Thyroid gland (tissue), 4 donors: ENCODE measurements around the gene APOL3. TPM values are rescaled to one million over a fixed set of nuclear protein-coding genes. Genes with fewer than 3 reads are reported as not detected.

Experiments used
- DNase-seq, 2 donors: peaks; one replicate each; pipeline ENCODE4 v3.0.0-alpha.2; 2019
- H3K27ac ChIP-seq, 3 donors: fragments of 200-600 bp; sonication (generic); 1 replicate in 2 of 3; 2 replicates in 1 of 3; pipeline ENCODE4 v1.5.1; 2016 to 2019; ENCODE audit warnings: mild to moderate bottlenecking in 1 of 3, moderate library complexity in 1 of 3
- H3K27me3 ChIP-seq: fragments of 200-600 bp; sonication (generic); one replicate; pipeline ENCODE4 v1.5.1; 2019
- H3K36me3 ChIP-seq, 2 donors: fragments of 200-600 bp; sonication (generic); one replicate each; pipeline ENCODE4 v1.5.1; 2016 to 2019
- H3K4me1 ChIP-seq, 2 donors: fragments of 200-600 bp; sonication (generic); one replicate each; pipeline ENCODE4 v1.5.1; 2017 to 2019
- H3K4me3 ChIP-seq, 3 donors: fragments of 200-600 bp; sonication (generic); replicated peaks in 1 of 3; 1 replicate in 2 of 3; 2 replicates in 1 of 3; pipeline ENCODE4 v1.5.1; 2016; ENCODE audit warnings: mild to moderate bottlenecking in 1 of 3
- H3K9me3 ChIP-seq: fragments of 200-600 bp; sonication (generic); one replicate; pipeline ENCODE4 v1.5.1; 2017
- POLR2A ChIP-seq, 2 donors: fragments of 450-650 bp; IDR thresholded peaks; one replicate each; pipeline ENCODE4 v1.6.1; 2017; ENCODE audit warnings: antibody characterized with exemption in 2 of 2, mild to moderate bottlenecking in 2 of 2, moderate library complexity in 1 of 2
- WGBS, 2 donors: methylation state at CpG; one replicate each; pipeline ENCODE4 v1.1.5; 2017; 5-methylcytosine and 5-hydroxymethylcytosine counted together
- intact Hi-C: fragments of 100-400 bp; cut with DNase I; formaldehyde crosslinking; loops from one replicate; pipeline ENCODE4 v1.15.1; 2023
- total RNA-seq, 4 donors: library from RNA; depleted of rRNA; stranded (reverse); fragments of >200 nt; gene quantifications; one replicate each; pipeline ENCODE4 v1.2.3, GENCODE V29; 2016
- TF ChIP-seq, protein P1 (sequence below), 6 experiments: fragments of 200-600 bp in 3 of 6; fragments of 450-650 bp in 3 of 6; sonication (generic) in 3 of 6; IDR thresholded peaks; one replicate each; pipeline ENCODE4 v1.5.1; 2016 to 2019; ENCODE audit warnings: antibody characterized with exemption in 6 of 6, mild to moderate bottlenecking in 2 of 6, inconsistent platforms in 1 of 6, moderate library complexity in 1 of 6

APOL3 gene
- total RNA-seq, 4 donors from 2014 or later: 23.3 to 91.9 (median 59.9) TPM

GRCh38 chr22:36111316-36111715 is 49.2 kb downstream of the APOL3 start:
- intact Hi-C loops: no loop called here
- no peak for DNase-seq
- WGBS, 2 donors: 96% methylated on average over 4 to 6 of the region's 6 CpGs
- TF ChIP-seq, protein P1, sequence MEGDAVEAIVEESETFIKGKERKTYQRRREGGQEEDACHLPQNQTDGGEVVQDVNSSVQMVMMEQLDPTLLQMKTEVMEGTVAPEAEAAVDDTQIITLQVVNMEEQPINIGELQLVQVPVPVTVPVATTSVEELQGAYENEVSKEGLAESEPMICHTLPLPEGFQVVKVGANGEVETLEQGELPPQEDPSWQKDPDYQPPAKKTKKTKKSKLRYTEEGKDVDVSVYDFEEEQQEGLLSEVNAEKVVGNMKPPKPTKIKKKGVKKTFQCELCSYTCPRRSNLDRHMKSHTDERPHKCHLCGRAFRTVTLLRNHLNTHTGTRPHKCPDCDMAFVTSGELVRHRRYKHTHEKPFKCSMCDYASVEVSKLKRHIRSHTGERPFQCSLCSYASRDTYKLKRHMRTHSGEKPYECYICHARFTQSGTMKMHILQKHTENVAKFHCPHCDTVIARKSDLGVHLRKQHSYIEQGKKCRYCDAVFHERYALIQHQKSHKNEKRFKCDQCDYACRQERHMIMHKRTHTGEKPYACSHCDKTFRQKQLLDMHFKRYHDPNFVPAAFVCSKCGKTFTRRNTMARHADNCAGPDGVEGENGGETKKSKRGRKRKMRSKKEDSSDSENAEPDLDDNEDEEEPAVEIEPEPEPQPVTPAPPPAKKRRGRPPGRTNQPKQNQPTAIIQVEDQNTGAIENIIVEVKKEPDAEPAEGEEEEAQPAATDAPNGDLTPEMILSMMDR (IDR thresholded peaks at IDR 0.05): no peak
- no peak for TF ChIP-seq POLR2A (IDR thresholded peaks at IDR 0.05)
- H3K4me3 ChIP-seq: no peak overlapping the region
- no peaks in the 10 kb centered on the region for H3K9me3 ChIP-seq
- H3K27me3 ChIP-seq: no peaks in the 10 kb centered on the region
- no peak overlapping the region for H3K27ac ChIP-seq
- H3K36me3 ChIP-seq: no peaks in the 10 kb centered on the region
- H3K4me1 ChIP-seq: peaks cover 8 to 14% of the 10 kb centered on the region in 2 donors

DNA sequence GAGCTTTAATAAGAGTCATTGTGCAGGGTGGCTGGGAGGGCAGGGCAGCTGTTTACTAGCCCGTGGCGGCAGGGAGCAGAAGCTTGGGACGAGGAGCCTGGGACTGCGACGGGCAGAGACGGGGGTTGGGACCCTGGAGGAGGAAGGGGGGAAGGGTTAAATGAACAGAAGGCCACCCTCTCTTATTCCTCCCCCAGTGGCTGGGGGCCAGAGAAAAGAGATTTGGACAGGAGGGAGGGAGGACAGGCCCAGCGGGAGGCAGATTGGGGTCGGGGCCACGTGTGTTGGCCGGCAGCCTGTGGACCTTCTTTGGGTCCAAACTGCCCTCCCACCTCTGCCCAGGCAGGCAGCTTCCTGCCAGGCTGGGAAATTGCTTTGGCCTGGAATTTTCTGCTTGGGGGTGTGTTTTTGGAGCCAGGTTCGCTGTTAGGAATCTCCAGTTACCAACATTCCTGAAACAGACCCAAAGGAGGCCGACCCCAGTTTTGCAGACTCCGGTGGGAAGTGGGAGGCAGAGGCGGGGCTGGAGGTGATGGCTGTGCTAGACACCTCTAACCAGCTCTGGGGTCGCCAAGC is 50.2 kb downstream of the APOL3 start:
- intact Hi-C loops: no loop called here
- Histone ChIP-seq H3K27ac (peak overlapping the region in 2 of 3 donors; percentile 7 to 71), H3K27me3 (no peaks in the 10 kb centered on the region), H3K9me3 (no peaks in the 10 kb centered on the region), H3K4me1 (peaks cover 8 to 11% of the 10 kb centered on the region in 2 donors), H3K36me3 (no peaks in the 10 kb centered on the region), H3K4me3 (no peak overlapping the region)
- 23 to 35% methylated on average over 14 to 15 of the region's 15 CpGs for WGBS, 2 donors
- no peak for TF ChIP-seq POLR2A (IDR thresholded peaks at IDR 0.05)
- TF ChIP-seq, protein P1 (IDR thresholded peaks at IDR 0.05): no peak
- peak; percentile 20 to 43 for DNase-seq

DNA sequence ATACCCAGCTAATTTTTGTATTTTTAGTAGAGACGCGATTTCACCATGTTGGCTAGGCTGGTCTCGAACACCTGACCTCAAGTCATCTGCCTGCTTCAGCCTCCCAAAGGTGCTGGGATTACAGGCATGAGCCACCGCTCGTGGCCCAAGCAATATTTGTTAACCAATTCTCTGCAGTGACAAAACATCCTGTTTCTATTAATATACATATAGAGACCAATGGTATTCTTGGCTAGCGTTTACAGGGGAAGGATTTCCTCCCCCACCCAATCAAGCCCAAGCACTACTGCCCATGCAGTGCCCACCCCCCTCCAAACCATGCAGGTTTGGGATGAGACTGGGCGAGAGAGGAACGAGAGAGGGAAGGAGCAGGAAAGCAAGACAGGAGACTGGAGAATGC is 53.1 kb downstream of the APOL3 start:
- no peaks in the 10 kb centered on the region for H3K27me3 ChIP-seq
- H3K36me3 ChIP-seq: no peaks in the 10 kb centered on the region
- intact Hi-C loops: no loop called here
- WGBS, 2 donors: 71 to 82% methylated on average over 7 to 8 of the region's 8 CpGs
- no peaks in the 10 kb centered on the region for H3K9me3 ChIP-seq
- no peak for TF ChIP-seq POLR2A (IDR thresholded peaks at IDR 0.05)
- TF ChIP-seq, protein P1 (IDR thresholded peaks at IDR 0.05): no peak
- H3K4me3 ChIP-seq: no peak overlapping the region
- no peak for DNase-seq
- no peak overlapping the region for H3K27ac ChIP-seq
- peaks cover 8 to 11% of the 10 kb centered on the region in 2 donors for H3K4me1 ChIP-seq

- TF ChIP-seq, protein P1 (IDR thresholded peaks at IDR 0.05): no peak
- no peak for TF ChIP-seq POLR2A (IDR thresholded peaks at IDR 0.05)
- Histone ChIP-seq H3K9me3 (no peaks in the 10 kb centered on the region), H3K27me3 (no peaks in the 10 kb centered on the region), H3K4me1 (peaks cover 8 to 11% of the 10 kb centered on the region in 2 donors), H3K36me3 (no peaks in the 10 kb centered on the region), H3K4me3 (no peak overlapping the region), H3K27ac (no peak overlapping the region)
- intact Hi-C loops: no loop called here
- no peak for DNase-seq
- WGBS, 2 donors: 95 to 98% methylated on average over 2 of the region's 2 CpGs
Measured at GRCh38 chr22:36106910-36107309, 53.6 kb downstream of the APOL3 start.

DNA sequence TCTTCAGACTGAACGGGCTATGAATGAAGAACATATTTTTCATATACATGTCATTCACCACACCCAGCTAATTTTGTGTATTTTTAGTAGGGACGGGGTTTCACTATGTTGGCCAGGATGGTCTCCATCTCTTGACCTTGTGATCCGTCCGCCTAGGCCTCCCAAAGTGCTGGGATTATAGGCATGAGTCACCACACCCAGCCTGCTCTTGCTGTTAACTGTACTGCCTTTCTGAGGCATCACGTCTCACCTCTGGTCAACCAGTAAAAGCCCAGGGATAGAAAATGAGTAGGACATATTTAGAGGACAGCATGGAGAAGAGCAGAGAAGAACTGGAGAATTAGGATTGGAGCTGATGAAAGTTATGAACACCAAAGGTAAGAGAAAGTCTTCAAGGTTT is 55.6 kb downstream of the APOL3 start:
- 80 to 94% methylated on average over 5 of the region's 5 CpGs for WGBS, 2 donors
- DNase-seq: no peak
- no peaks in the 10 kb centered on the region for H3K27me3 ChIP-seq
- no peaks in the 10 kb centered on the region for H3K36me3 ChIP-seq
- intact Hi-C loops: no loop called here
- TF ChIP-seq, protein P1 (IDR thresholded peaks at IDR 0.05): no peak
- TF ChIP-seq POLR2A (IDR thresholded peaks at IDR 0.05): no peak
- H3K4me1 ChIP-seq: peaks cover 1 to 3% of the 10 kb centered on the region in 2 donors
- no peak overlapping the region for H3K27ac ChIP-seq
- no peaks in the 10 kb centered on the region for H3K9me3 ChIP-seq
- no peak overlapping the region for H3K4me3 ChIP-seq
